Neural progenitor cell (in vitro differentiated cells): ENCODE results near the gene MIER3. TPM values are rescaled to one million over a fixed set of nuclear protein-coding genes. Genes with fewer than 3 reads are reported as not detected.

ENCODE experiments used
- DNase-seq: peaks from one replicate; pipeline ENCODE4 v3.0.0-alpha.2; 2016; ENCODE audit warnings: low spot score
- H2AFZ ChIP-seq: fragments of 200-600 bp; sonication (generic); replicated peaks from 2 replicates; pipeline ENCODE4 v1.6.1; 2016; ENCODE audit warnings: antibody characterized with exemption
- H3F3A ChIP-seq: fragments of 200-600 bp; sonication (generic); 2 replicates; pipeline ENCODE4 v1.6.1; 2016; ENCODE audit warnings: antibody characterized with exemption, low read depth
- H3K27ac ChIP-seq: fragments of 200-600 bp; sonication (generic); 2 replicates; pipeline ENCODE4 v1.5.1; 2016; ENCODE audit warnings: mild to moderate bottlenecking
- H3K27me3 ChIP-seq: fragments of 200-600 bp; sonication (generic); 2 replicates; pipeline ENCODE4 v1.6.1; 2016; ENCODE audit warnings: mild to moderate bottlenecking, moderate library complexity
- H3K36me3 ChIP-seq: fragments of 200-600 bp; sonication (generic); 2 replicates; pipeline ENCODE4 v1.5.1; 2016
- H3K4me1 ChIP-seq: fragments of 200-600 bp; sonication (generic); 2 replicates; pipeline ENCODE4 v1.6.1; 2016; ENCODE audit warnings: mixed run types
- H3K4me2 ChIP-seq: fragments of 200-600 bp; sonication (generic); 2 replicates; pipeline ENCODE4 v1.6.1; 2016
- H3K4me3 ChIP-seq: fragments of 200-600 bp; sonication (generic); 2 replicates; pipeline ENCODE4 v1.5.1; 2016
- H3K79me2 ChIP-seq: fragments of 200-600 bp; sonication (generic); 2 replicates; pipeline ENCODE4 v1.6.1; 2016; ENCODE audit warnings: low read depth
- H3K9ac ChIP-seq: fragments of 200-600 bp; sonication (generic); 2 replicates; pipeline ENCODE4 v1.6.1; 2016
- H3K9me3 ChIP-seq: fragments of 200-600 bp; sonication (generic); 2 replicates; pipeline ENCODE4 v1.5.1; 2016; ENCODE audit warnings: low read depth
- H4K20me1 ChIP-seq: fragments of 200-600 bp; sonication (generic); 2 replicates; pipeline ENCODE4 v1.6.1; 2016; ENCODE audit warnings: low read depth
- H3K27ac Mint-ChIP-seq: 3 replicates; pipeline ENCODE4 v1.8.0; 2021; ENCODE audit warnings: mixed read lengths
- H3K27me3 Mint-ChIP-seq: 2 replicates; pipeline ENCODE4 v1.8.0; 2022; ENCODE audit warnings: low read depth, mild to moderate bottlenecking, inconsistent platforms, moderate library complexity, mixed read lengths; ENCODE audit not compliant: insufficient read depth
- H3K36me3 Mint-ChIP-seq: 3 replicates; pipeline ENCODE4 v1.8.0; 2021; ENCODE audit warnings: mixed read lengths
- H3K4me1 Mint-ChIP-seq: 3 replicates; pipeline ENCODE4 v1.8.0; 2021; ENCODE audit warnings: mixed read lengths
- H3K4me3 Mint-ChIP-seq: 3 replicates; pipeline ENCODE4 v1.8.0; 2021; ENCODE audit warnings: mild to moderate bottlenecking, moderate library complexity, mixed read lengths
- H3K9me3 Mint-ChIP-seq: 3 replicates; pipeline ENCODE4 v1.8.0; 2020; ENCODE audit warnings: mixed read lengths
- CTCF ChIP-seq: fragments of 200-600 bp; sonication (generic); IDR thresholded peaks from 2 replicates; pipeline ENCODE4 v1.5.1; 2017; ENCODE audit warnings: antibody characterized with exemption, mild to moderate bottlenecking
- EZH2 ChIP-seq: fragments of 200-600 bp; sonication (generic); IDR thresholded peaks from 2 replicates; pipeline ENCODE4 v1.6.1; 2017; ENCODE audit warnings: antibody characterized with exemption, mild to moderate bottlenecking, moderate library complexity
- EZH2phosphoT487 ChIP-seq: fragments of 200-600 bp; sonication (generic); IDR thresholded peaks from 2 replicates; pipeline ENCODE4 v1.6.1; 2017; ENCODE audit warnings: antibody characterized with exemption
- total RNA-seq: library from RNA; depleted of rRNA; stranded (reverse); fragments of >200 nt; gene quantifications from 2 replicates; pipeline ENCODE4 v1.2.3, GENCODE V29; 2015; ENCODE audit warnings: low replicate concordance

The MIER3 gene
- total RNA-seq, 1 donor from 2014 or later: 106 TPM

DNA sequence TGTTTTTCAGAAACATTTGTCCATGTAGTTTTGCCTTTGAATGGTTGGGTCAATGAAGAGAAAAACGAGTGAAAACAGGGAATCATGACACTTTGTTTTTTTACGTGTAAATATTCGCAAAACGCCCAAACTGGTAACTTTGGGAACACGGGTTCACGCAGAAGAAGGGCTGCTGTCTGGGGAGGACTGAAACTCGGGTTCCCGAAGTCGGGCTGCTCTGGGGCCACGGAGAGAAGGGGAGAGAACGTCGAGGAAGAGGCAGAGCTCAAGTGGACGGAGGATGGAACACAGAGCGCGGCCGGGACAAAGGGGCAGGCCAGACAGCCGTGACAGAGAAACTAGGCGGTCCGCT is 43.0 kb downstream of the MIER3 start:
- Mint-ChIP-seq H3K27ac (peak overlapping the region; percentile 99), H3K36me3 (peaks cover 6% of the 10 kb centered on the region), H3K4me1 (peaks cover 24% of the 10 kb centered on the region), H3K27me3 (no peaks in the 10 kb centered on the region), H3K9me3 (peaks cover 4% of the 10 kb centered on the region), H3K4me3 (peak overlapping the region; percentile 90)
- H3K9ac ChIP-seq: peak overlapping the region; percentile 74
- no peak for TF ChIP-seq EZH2
- H3K4me2 ChIP-seq: peak overlapping the region; percentile 84
- peak overlapping the region; percentile 96 for H3K27ac ChIP-seq
- H3K4me3 ChIP-seq: peak overlapping the region; percentile 59
- peak overlapping the region; percentile 77 for H2AFZ ChIP-seq
- H3K79me2 ChIP-seq: peaks cover 18% of the 10 kb centered on the region
- H3K36me3 ChIP-seq: no peaks in the 10 kb centered on the region
- H3F3A ChIP-seq: peaks cover 13% of the 10 kb centered on the region
- peaks cover 13% of the 10 kb centered on the region for H3K4me1 ChIP-seq
- H4K20me1 ChIP-seq: no peaks in the 10 kb centered on the region
- H3K9me3 ChIP-seq: no peaks in the 10 kb centered on the region
- no peak for DNase-seq
- H3K27me3 ChIP-seq: no peaks in the 10 kb centered on the region

DNA sequence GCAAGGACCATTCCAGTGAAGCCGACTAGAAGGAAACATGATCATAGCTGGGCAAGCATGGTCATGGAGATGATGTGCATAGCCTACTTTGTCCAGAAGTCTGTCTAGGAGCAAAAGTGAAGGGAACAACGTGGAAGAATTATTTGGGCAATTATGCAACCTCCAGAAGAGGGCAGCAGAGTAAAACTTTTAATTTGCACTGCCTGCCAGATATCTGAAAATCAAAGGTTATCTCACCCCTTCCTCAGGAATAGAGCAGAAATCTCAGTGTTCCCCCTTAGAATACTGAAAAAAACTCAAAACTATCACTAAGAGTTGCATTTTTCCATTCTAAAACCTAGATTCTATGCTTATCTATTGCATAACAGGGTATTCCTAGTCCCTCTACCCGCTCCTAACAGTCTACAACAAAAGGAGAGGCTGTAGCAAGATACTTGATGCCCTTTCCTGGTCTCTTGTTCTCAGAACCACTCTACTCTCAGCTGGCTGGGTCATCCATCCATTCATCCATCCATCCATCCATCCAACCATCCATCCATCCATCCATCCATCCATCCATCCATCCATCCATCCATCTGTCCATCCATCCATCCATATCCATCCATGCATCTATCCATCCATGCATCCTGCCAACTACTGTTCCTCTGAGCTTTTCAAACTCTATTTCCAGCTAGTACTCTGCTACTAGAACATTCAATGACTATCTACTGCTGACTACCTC is 50.9 kb downstream of the MIER3 start:
- Histone ChIP-seq H2AFZ (peak overlapping the region; percentile 19), H3K4me1 (no peaks in the 10 kb centered on the region), H3K27ac (no peak overlapping the region), H3K79me2 (no peaks in the 10 kb centered on the region), H3K4me2 (no peak overlapping the region), H3K27me3 (no peaks in the 10 kb centered on the region), H4K20me1 (no peaks in the 10 kb centered on the region), H3K9ac (no peak overlapping the region), H3K9me3 (no peaks in the 10 kb centered on the region), H3F3A (no peaks in the 10 kb centered on the region), H3K36me3 (no peaks in the 10 kb centered on the region), H3K4me3 (no peak overlapping the region)
- Mint-ChIP-seq H3K9me3 (no peaks in the 10 kb centered on the region), H3K27me3 (no peaks in the 10 kb centered on the region), H3K27ac (no peak overlapping the region), H3K36me3 (no peaks in the 10 kb centered on the region), H3K4me3 (no peak overlapping the region), H3K4me1 (no peaks in the 10 kb centered on the region)
- no peak for TF ChIP-seq EZH2phosphoT487
- peak; percentile 76 for TF ChIP-seq CTCF
- DNase-seq: peak; percentile 59

DNA sequence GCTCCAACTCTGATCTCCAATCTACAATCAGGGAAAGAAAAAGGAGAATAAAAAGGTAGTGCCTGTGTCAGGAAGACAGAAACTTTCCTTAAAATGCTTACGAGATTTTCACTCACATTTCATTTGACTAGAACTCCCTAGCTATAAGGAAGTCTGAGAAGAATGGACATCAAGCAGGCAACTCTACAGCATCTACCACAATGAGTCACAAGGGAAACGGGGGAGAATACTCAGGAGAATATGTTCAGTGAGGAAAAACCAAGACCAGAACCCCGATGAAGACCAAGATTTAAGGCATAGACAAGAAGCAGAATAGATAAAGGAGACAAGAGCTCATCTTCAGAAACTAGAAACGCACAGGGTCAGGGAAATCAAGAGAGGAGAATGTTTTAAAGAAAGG is 51.5 kb downstream of the MIER3 start:
- no peak for DNase-seq
- Histone ChIP-seq H3K27ac (no peak overlapping the region), H3K4me1 (no peaks in the 10 kb centered on the region), H3K79me2 (no peaks in the 10 kb centered on the region), H3K27me3 (no peaks in the 10 kb centered on the region), H3F3A (no peaks in the 10 kb centered on the region), H3K4me3 (no peak overlapping the region), H3K9ac (no peak overlapping the region), H3K4me2 (no peak overlapping the region), H4K20me1 (no peaks in the 10 kb centered on the region), H3K9me3 (no peaks in the 10 kb centered on the region), H3K36me3 (no peaks in the 10 kb centered on the region), H2AFZ (peak overlapping the region; percentile 19)
- Mint-ChIP-seq H3K9me3 (no peaks in the 10 kb centered on the region), H3K27ac (no peak overlapping the region), H3K36me3 (peaks cover 3% of the 10 kb centered on the region), H3K27me3 (no peaks in the 10 kb centered on the region), H3K4me3 (no peak overlapping the region), H3K4me1 (no peaks in the 10 kb centered on the region)
- no peak for TF ChIP-seq EZH2
- TF ChIP-seq CTCF: no peak
- no peak for TF ChIP-seq EZH2phosphoT487

DNA sequence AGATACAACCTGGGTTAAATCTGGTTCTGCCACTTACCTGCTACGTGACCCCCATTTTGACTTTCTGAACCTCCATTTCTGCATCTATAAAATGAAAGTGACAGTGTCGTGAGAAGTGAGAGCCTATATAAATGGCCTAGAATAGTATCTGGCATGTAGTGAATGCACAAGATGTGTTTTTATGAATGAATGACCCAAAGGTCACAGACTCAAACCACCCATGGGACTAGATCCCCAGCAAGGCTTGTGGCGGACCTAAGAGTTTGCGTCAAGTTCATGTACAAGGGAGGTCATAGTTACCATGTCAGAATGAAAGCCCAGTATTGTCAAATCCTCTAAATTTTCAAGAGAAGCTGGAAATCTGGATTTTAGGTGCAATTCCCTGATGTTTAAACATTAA is 53.7 kb downstream of the MIER3 start:
- H3K4me2 ChIP-seq: no peak overlapping the region
- H3K27ac ChIP-seq: no peak overlapping the region
- Mint-ChIP-seq H3K27me3 (no peaks in the 10 kb centered on the region), H3K27ac (no peak overlapping the region), H3K9me3 (no peaks in the 10 kb centered on the region), H3K36me3 (peaks cover 11% of the 10 kb centered on the region), H3K4me1 (no peaks in the 10 kb centered on the region), H3K4me3 (no peak overlapping the region)
- H2AFZ ChIP-seq: no peak overlapping the region
- H3K9ac ChIP-seq: no peak overlapping the region
- no peaks in the 10 kb centered on the region for H4K20me1 ChIP-seq
- peaks cover 5% of the 10 kb centered on the region for H3K36me3 ChIP-seq
- no peaks in the 10 kb centered on the region for H3K4me1 ChIP-seq
- DNase-seq: no peak
- H3K4me3 ChIP-seq: no peak overlapping the region
- no peaks in the 10 kb centered on the region for H3K79me2 ChIP-seq
- no peaks in the 10 kb centered on the region for H3F3A ChIP-seq
- H3K27me3 ChIP-seq: no peaks in the 10 kb centered on the region
- no peaks in the 10 kb centered on the region for H3K9me3 ChIP-seq
- no peak for TF ChIP-seq EZH2
- no peak for TF ChIP-seq EZH2phosphoT487
- no peak for TF ChIP-seq CTCF
